WERI-Rb-1 (cell line): Measurements from ENCODE around the gene DCUN1D3.
"Not testable (repeated sequence)": the region's sequence is repeated elsewhere in the genome, so short reads cannot be mapped to it uniquely, and the experiment has no call there.

Experiments used
- DNase-seq: peaks from one replicate; pipeline ENCODE4 v3.0.0-alpha.2; 2020
- H3K27ac ChIP-seq: fragments of 250-450 bp; sonication (Bioruptor Pico); 2 replicates; pipeline ENCODE4 v1.5.1; 2020; ENCODE audit warnings: mild to moderate bottlenecking, moderate library complexity
- H3K27me3 ChIP-seq: fragments of 250-450 bp; sonication (Bioruptor Pico); 2 replicates; pipeline ENCODE4 v1.5.1; 2021; ENCODE audit warnings: mild to moderate bottlenecking, low read depth, moderate library complexity; ENCODE audit not compliant: insufficient read depth, severe bottlenecking
- H3K36me3 ChIP-seq: fragments of 250-450 bp; sonication (Bioruptor Pico); 2 replicates; pipeline ENCODE4 v1.5.1; 2020; ENCODE audit warnings: mild to moderate bottlenecking, moderate library complexity
- H3K4me3 ChIP-seq: 2 replicates; pipeline ENCODE4 v1.5.1; 2011; ENCODE audit warnings: low read depth, mild to moderate bottlenecking, control low read depth, low read length
- H3K9me3 ChIP-seq: fragments of 250-450 bp; sonication (Bioruptor Pico); 2 replicates; pipeline ENCODE4 v1.5.1; 2021; ENCODE audit warnings: mild to moderate bottlenecking, moderate library complexity; ENCODE audit not compliant: severe bottlenecking
- CTCF ChIP-seq: IDR thresholded peaks from 2 replicates; pipeline ENCODE4 v1.5.1; 2011; ENCODE audit warnings: low read depth, mild to moderate bottlenecking, control low read depth, inconsistent platforms, low read length

DCUN1D3 gene

GRCh38 chr16:20900299-20901067 lies at the start of gene DCUN1D3, which contains the start of gene LYRM1:
Gene DCUN1D3, minus strand, starts transcription at chr16:20900358. Its CDS starts 37,820 bp downstream, at chr16:20862538.
Gene LYRM1, plus strand, starts transcription at chr16:20900771. Its CDS starts 14,785 bp downstream, at chr16:20915556.
- DNase-seq: peak; percentile 99
- no peaks in the 10 kb centered on the region for H3K9me3 ChIP-seq
- no peak for TF ChIP-seq CTCF
- no peaks in the 10 kb centered on the region for H3K27me3 ChIP-seq
- H3K36me3 ChIP-seq: peaks cover 54% of the 10 kb centered on the region
- peak within 1 kb of the TSS; percentile 98 for H3K27ac ChIP-seq
- H3K4me3 ChIP-seq: peak within 1 kb of the TSS; percentile 71

GRCh38 chr16:20949660-20950059 lies 49.5 kb upstream of the DCUN1D3 start:
- no peak overlapping the region for H3K27ac ChIP-seq
- H3K27me3 ChIP-seq: no peaks in the 10 kb centered on the region
- no peak for TF ChIP-seq CTCF
- no peak overlapping the region for H3K4me3 ChIP-seq
- no peaks in the 10 kb centered on the region for H3K9me3 ChIP-seq
- H3K36me3 ChIP-seq: no peaks in the 10 kb centered on the region
- no peak for DNase-seq

- Histone ChIP-seq H3K36me3 (no peaks in the 10 kb centered on the region), H3K27me3 (no peaks in the 10 kb centered on the region), H3K4me3 (no peak overlapping the region), H3K9me3 (no peaks in the 10 kb centered on the region), H3K27ac (no peak overlapping the region)
- TF ChIP-seq CTCF: no peak
- DNase-seq: no peak
Observed at GRCh38 chr16:20948444-20948843, 48.3 kb upstream of the DCUN1D3 start.

- no peak for TF ChIP-seq CTCF
- Histone ChIP-seq H3K4me3 (no peak overlapping the region), H3K9me3 (no peaks in the 10 kb centered on the region), H3K27ac (no peak overlapping the region), H3K27me3 (no peaks in the 10 kb centered on the region), H3K36me3 (no peaks in the 10 kb centered on the region)
- DNase-seq: no peak
Observed at GRCh38 chr16:20946015-20946629, 46.0 kb upstream of the DCUN1D3 start.

- not testable (repeated sequence) for H3K27ac ChIP-seq, H3K4me3 ChIP-seq, H3K27me3 ChIP-seq, DNase-seq, H3K9me3 ChIP-seq, H3K36me3 ChIP-seq
Observed at GRCh38 chr16:20945575-20945875, 45.4 kb upstream of the DCUN1D3 start.

GRCh38 chr16:20944861-20945574 lies 44.9 kb upstream of the DCUN1D3 start:
- Histone ChIP-seq H3K36me3 (no peaks in the 10 kb centered on the region), H3K4me3 (no peak overlapping the region), H3K9me3 (no peaks in the 10 kb centered on the region), H3K27ac (no peak overlapping the region), H3K27me3 (no peaks in the 10 kb centered on the region)
- no peak; the same call in 1 of the 2 replicates for TF ChIP-seq CTCF
- DNase-seq: no peak
